GM23338 (cell line): ENCODE data around the gene RELN. TPM values are rescaled to one million over a fixed set of nuclear protein-coding genes. Genes with fewer than 3 reads are reported as not detected.

ENCODE experiments used
- ATAC-seq: fragments of 200-7000 bp; cut with Tn5 transposase; 3 replicates; pipeline ENCODE4 v1.9.1; 2020
- DNase-seq: peaks from one replicate; pipeline ENCODE4 v3.0.0-alpha.2; 2015; ENCODE audit warnings: low spot score
- H2AFZ ChIP-seq: fragments of 200-600 bp; sonication (generic); 2 replicates; pipeline ENCODE4 v1.8.0; 2016; ENCODE audit warnings: antibody characterized with exemption, mild to moderate bottlenecking, moderate library complexity
- H3F3A ChIP-seq: fragments of 200-600 bp; sonication (generic); replicated peaks from 2 replicates; pipeline ENCODE4 v1.8.0; 2017; ENCODE audit warnings: antibody characterized with exemption, mixed run types, low read depth
- H3K27ac ChIP-seq: fragments of 200-600 bp; sonication (generic); 2 replicates; pipeline ENCODE4 v1.6.1; 2016; ENCODE audit warnings: low read depth
- H3K27me3 ChIP-seq: fragments of 200-600 bp; sonication (generic); 2 replicates; pipeline ENCODE4 v1.8.0; 2016; ENCODE audit warnings: mild to moderate bottlenecking, mixed run types, moderate library complexity; ENCODE audit not compliant: insufficient read depth
- H3K36me3 ChIP-seq: fragments of 200-600 bp; sonication (generic); 2 replicates; pipeline ENCODE4 v1.8.0; 2016; ENCODE audit warnings: mild to moderate bottlenecking; ENCODE audit not compliant: insufficient read depth
- H3K4me1 ChIP-seq: fragments of 200-600 bp; sonication (generic); 2 replicates; pipeline ENCODE4 v1.8.0; 2016; ENCODE audit warnings: mild to moderate bottlenecking, moderate library complexity; ENCODE audit not compliant: insufficient read depth
- H3K4me2 ChIP-seq: fragments of 200-600 bp; sonication (generic); 2 replicates; pipeline ENCODE4 v1.7.1; 2017; ENCODE audit warnings: mixed run types
- H3K4me3 ChIP-seq: fragments of 200-600 bp; sonication (generic); 2 replicates; pipeline ENCODE4 v1.6.1; 2016; ENCODE audit warnings: mixed run types
- H3K79me2 ChIP-seq: fragments of 200-600 bp; sonication (generic); replicated peaks from 2 replicates; pipeline ENCODE4 v1.8.0; 2017; ENCODE audit warnings: mild to moderate bottlenecking; ENCODE audit not compliant: insufficient read depth
- H3K9me2 ChIP-seq: fragments of 200-600 bp; sonication (generic); 2 replicates; pipeline ENCODE4 v1.8.0; 2017; ENCODE audit not compliant: insufficient read depth
- H4K20me1 ChIP-seq: fragments of 200-600 bp; sonication (generic); replicated peaks from 2 replicates; pipeline ENCODE4 v1.8.0; 2017; ENCODE audit warnings: mild to moderate bottlenecking; ENCODE audit not compliant: insufficient read depth
- H3K27ac Mint-ChIP-seq: 2 replicates; pipeline ENCODE4 v1.8.0; 2020; ENCODE audit warnings: inconsistent platforms, mild to moderate bottlenecking, moderate library complexity, mixed read lengths
- H3K27me3 Mint-ChIP-seq: 3 replicates; pipeline ENCODE4 v1.8.0; 2022; ENCODE audit warnings: low read depth, mild to moderate bottlenecking, moderate library complexity, mixed read lengths, inconsistent platforms; ENCODE audit not compliant: insufficient read depth, poor library complexity
- H3K36me3 Mint-ChIP-seq: 3 replicates; pipeline ENCODE4 v1.8.0; 2021; ENCODE audit warnings: low read depth, mild to moderate bottlenecking, inconsistent platforms, moderate library complexity, mixed read lengths
- H3K4me1 Mint-ChIP-seq: 3 replicates; pipeline ENCODE4 v1.8.0; 2020; ENCODE audit warnings: mild to moderate bottlenecking, inconsistent platforms, mixed read lengths
- H3K4me3 Mint-ChIP-seq: 3 replicates; pipeline ENCODE4 v1.8.0; 2021; ENCODE audit warnings: moderate library complexity, mild to moderate bottlenecking, inconsistent platforms, mixed read lengths
- H3K9me3 Mint-ChIP-seq: 3 replicates; pipeline ENCODE4 v1.8.0; 2020; ENCODE audit warnings: moderate library complexity, mild to moderate bottlenecking, inconsistent platforms, mixed read lengths
- CREB1 ChIP-seq: fragments of 250-450 bp; sonication (Bioruptor Pico); IDR thresholded peaks from 2 replicates; pipeline ENCODE4 v1.5.0; 2020; ENCODE audit warnings: low read depth, mild to moderate bottlenecking, moderate library complexity
- EZH2 ChIP-seq: fragments of 200-600 bp; sonication (generic); IDR thresholded peaks from one replicate; pipeline ENCODE4 v1.8.0; 2017; ENCODE audit warnings: antibody characterized with exemption, mild to moderate bottlenecking, low read depth; ENCODE audit not compliant: unreplicated experiment
- EZH2phosphoT487 ChIP-seq: fragments of 200-600 bp; sonication (generic); IDR thresholded peaks from one replicate; pipeline ENCODE4 v1.8.1; 2018; ENCODE audit warnings: antibody characterized with exemption; ENCODE audit not compliant: unreplicated experiment
- JUNB ChIP-seq: IDR thresholded peaks from one replicate; pipeline ENCODE4 v1.6.1; 2016; ENCODE audit warnings: antibody characterized with exemption; ENCODE audit not compliant: unreplicated experiment
- NANOG ChIP-seq: IDR thresholded peaks from 2 replicates; pipeline ENCODE4 v1.6.1; 2016; ENCODE audit warnings: antibody characterized with exemption, borderline replicate concordance
- POLR2AphosphoS5 ChIP-seq: IDR thresholded peaks from 2 replicates; pipeline ENCODE4 v1.6.1; 2016; ENCODE audit warnings: antibody characterized with exemption, low read depth
- STAT1 ChIP-seq: IDR thresholded peaks from one replicate; pipeline ENCODE4 v1.6.1; 2016; ENCODE audit warnings: antibody characterized with exemption; ENCODE audit not compliant: unreplicated experiment
- ZNF114 ChIP-seq: fragments of 250-450 bp; sonication (Bioruptor Pico); IDR thresholded peaks from 2 replicates; pipeline ENCODE4 v1.5.0; 2020; ENCODE audit warnings: mild to moderate bottlenecking, moderate library complexity
- ZNF331 ChIP-seq: fragments of 250-450 bp; sonication (Bioruptor Pico); IDR thresholded peaks from 2 replicates; pipeline ENCODE4 v1.5.0; 2020; ENCODE audit warnings: low read depth, mild to moderate bottlenecking, moderate library complexity
- polyA plus RNA-seq: library from polyadenylated mRNA; unstranded; fragments of >200 nt; fragmentation: Nextera tagmentation; extraction: Ambion mirVana; gene quantifications from 2 replicates; pipeline ENCODE4 v1.2.1, GENCODE V29; 2016
- total RNA-seq: library from RNA; depleted of rRNA; stranded (reverse); fragments of >200 nt; shearing (Covaris generic); gene quantifications from 2 replicates; pipeline ENCODE4 v1.2.3, GENCODE V29; 2014
- TF ChIP-seq, protein P1 (sequence below): fragments of 250-450 bp; sonication (Bioruptor Pico); IDR thresholded peaks from 2 replicates; pipeline ENCODE4 v1.5.0; 2020; ENCODE audit warnings: mild to moderate bottlenecking, moderate library complexity
- TF ChIP-seq, protein P2 (sequence below), 2 experiments: fragments of 200-600 bp in 1 of 2; sonication (generic) in 1 of 2; conservative IDR thresholded peaks; 2 replicates each; pipeline versions ENCODE4 v1.5.1 to v1.6.1; 2016 to 2017; ENCODE audit warnings: antibody characterized with exemption in 2 of 2, low read depth in 2 of 2, mild to moderate bottlenecking in 2 of 2, moderate library complexity in 1 of 2
- TF ChIP-seq, protein P3 (sequence below): IDR thresholded peaks from one replicate; pipeline ENCODE4 v1.6.1; 2018; ENCODE audit warnings: antibody characterized with exemption; ENCODE audit not compliant: unreplicated experiment
- TF ChIP-seq, protein P4 (sequence below): IDR thresholded peaks from 2 replicates; pipeline ENCODE4 v1.6.1; 2016; ENCODE audit warnings: antibody characterized with exemption

The RELN gene
- total and polyA plus RNA-seq, 2 experiments from 2014 or later = 0.10 to 0.76 TPM

DNA sequence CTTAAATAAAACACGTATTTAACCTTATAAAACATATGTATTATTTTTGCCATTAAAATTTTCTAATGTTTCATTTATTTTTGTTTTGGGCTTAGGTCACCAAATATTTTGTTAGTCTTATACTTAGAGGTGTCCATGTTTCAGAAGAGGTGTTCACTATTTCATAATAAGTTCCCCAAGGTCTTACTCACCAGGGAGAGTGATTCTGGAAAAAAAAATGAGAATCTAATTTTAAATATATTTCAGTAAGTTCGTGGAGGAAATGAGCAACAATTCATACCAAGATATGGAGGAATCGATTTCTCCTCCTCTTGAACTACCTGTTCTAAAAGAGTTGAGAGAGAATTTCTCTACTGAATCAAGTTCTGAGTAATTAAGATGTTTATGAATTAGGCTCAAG, 271.9 kb downstream of the RELN start:
- Histone ChIP-seq H3K79me2 (no peaks in the 10 kb centered on the region), H4K20me1 (no peaks in the 10 kb centered on the region), H3K27ac (no peak overlapping the region), H2AFZ (no peak overlapping the region), H3K36me3 (no peaks in the 10 kb centered on the region), H3K9me2 (no peaks in the 10 kb centered on the region), H3K4me1 (no peaks in the 10 kb centered on the region; the same call in 1 of the 2 replicates), H3K4me3 (no peak overlapping the region), H3K4me2 (no peak overlapping the region), H3K27me3 (no peaks in the 10 kb centered on the region), H3F3A (no peaks in the 10 kb centered on the region)
- DNase-seq = no peak
- TF ChIP-seq, protein P1, sequence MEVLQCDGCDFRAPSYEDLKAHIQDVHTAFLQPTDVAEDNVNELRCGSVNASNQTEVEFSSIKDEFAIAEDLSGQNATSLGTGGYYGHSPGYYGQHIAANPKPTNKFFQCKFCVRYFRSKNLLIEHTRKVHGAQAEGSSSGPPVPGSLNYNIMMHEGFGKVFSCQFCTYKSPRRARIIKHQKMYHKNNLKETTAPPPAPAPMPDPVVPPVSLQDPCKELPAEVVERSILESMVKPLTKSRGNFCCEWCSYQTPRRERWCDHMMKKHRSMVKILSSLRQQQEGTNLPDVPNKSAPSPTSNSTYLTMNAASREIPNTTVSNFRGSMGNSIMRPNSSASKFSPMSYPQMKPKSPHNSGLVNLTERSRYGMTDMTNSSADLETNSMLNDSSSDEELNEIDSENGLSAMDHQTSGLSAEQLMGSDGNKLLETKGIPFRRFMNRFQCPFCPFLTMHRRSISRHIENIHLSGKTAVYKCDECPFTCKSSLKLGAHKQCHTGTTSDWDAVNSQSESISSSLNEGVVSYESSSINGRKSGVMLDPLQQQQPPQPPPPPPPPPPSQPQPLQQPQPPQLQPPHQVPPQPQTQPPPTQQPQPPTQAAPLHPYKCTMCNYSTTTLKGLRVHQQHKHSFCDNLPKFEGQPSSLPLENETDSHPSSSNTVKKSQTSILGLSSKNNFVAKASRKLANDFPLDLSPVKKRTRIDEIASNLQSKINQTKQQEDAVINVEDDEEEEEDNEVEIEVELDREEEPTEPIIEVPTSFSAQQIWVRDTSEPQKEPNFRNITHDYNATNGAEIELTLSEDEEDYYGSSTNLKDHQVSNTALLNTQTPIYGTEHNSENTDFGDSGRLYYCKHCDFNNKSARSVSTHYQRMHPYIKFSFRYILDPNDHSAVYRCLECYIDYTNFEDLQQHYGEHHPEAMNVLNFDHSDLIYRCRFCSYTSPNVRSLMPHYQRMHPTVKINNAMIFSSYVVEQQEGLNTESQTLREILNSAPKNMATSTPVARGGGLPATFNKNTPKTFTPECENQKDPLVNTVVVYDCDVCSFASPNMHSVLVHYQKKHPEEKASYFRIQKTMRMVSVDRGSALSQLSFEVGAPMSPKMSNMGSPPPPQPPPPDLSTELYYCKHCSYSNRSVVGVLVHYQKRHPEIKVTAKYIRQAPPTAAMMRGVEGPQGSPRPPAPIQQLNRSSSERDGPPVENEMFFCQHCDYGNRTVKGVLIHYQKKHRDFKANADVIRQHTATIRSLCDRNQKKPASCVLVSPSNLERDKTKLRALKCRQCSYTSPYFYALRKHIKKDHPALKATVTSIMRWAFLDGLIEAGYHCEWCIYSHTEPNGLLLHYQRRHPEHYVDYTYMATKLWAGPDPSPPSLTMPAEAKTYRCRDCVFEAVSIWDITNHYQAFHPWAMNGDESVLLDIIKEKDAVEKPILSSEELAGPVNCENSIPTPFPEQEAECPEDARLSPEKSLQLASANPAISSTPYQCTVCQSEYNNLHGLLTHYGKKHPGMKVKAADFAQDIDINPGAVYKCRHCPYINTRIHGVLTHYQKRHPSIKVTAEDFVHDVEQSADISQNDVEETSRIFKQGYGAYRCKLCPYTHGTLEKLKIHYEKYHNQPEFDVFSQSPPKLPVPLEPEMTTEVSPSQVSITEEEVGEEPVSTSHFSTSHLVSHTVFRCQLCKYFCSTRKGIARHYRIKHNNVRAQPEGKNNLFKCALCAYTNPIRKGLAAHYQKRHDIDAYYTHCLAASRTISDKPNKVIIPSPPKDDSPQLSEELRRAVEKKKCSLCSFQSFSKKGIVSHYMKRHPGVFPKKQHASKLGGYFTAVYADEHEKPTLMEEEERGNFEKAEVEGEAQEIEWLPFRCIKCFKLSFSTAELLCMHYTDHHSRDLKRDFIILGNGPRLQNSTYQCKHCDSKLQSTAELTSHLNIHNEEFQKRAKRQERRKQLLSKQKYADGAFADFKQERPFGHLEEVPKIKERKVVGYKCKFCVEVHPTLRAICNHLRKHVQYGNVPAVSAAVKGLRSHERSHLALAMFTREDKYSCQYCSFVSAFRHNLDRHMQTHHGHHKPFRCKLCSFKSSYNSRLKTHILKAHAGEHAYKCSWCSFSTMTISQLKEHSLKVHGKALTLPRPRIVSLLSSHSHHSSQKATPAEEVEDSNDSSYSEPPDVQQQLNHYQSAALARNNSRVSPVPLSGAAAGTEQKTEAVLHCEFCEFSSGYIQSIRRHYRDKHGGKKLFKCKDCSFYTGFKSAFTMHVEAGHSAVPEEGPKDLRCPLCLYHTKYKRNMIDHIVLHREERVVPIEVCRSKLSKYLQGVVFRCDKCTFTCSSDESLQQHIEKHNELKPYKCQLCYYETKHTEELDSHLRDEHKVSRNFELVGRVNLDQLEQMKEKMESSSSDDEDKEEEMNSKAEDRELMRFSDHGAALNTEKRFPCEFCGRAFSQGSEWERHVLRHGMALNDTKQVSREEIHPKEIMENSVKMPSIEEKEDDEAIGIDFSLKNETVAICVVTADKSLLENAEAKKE = no peak
- no peak for TF ChIP-seq ZNF114 (CRISPR knock-in tag)
- TF ChIP-seq EZH2 = no peak
- no peak for TF ChIP-seq CREB1 (CRISPR knock-in tag)
- TF ChIP-seq, protein P2, sequence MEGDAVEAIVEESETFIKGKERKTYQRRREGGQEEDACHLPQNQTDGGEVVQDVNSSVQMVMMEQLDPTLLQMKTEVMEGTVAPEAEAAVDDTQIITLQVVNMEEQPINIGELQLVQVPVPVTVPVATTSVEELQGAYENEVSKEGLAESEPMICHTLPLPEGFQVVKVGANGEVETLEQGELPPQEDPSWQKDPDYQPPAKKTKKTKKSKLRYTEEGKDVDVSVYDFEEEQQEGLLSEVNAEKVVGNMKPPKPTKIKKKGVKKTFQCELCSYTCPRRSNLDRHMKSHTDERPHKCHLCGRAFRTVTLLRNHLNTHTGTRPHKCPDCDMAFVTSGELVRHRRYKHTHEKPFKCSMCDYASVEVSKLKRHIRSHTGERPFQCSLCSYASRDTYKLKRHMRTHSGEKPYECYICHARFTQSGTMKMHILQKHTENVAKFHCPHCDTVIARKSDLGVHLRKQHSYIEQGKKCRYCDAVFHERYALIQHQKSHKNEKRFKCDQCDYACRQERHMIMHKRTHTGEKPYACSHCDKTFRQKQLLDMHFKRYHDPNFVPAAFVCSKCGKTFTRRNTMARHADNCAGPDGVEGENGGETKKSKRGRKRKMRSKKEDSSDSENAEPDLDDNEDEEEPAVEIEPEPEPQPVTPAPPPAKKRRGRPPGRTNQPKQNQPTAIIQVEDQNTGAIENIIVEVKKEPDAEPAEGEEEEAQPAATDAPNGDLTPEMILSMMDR (conservative IDR thresholded peaks at IDR 0.05; ENCODE audit: low read depth in 2 of 2) = no peak
- TF ChIP-seq, protein P3, sequence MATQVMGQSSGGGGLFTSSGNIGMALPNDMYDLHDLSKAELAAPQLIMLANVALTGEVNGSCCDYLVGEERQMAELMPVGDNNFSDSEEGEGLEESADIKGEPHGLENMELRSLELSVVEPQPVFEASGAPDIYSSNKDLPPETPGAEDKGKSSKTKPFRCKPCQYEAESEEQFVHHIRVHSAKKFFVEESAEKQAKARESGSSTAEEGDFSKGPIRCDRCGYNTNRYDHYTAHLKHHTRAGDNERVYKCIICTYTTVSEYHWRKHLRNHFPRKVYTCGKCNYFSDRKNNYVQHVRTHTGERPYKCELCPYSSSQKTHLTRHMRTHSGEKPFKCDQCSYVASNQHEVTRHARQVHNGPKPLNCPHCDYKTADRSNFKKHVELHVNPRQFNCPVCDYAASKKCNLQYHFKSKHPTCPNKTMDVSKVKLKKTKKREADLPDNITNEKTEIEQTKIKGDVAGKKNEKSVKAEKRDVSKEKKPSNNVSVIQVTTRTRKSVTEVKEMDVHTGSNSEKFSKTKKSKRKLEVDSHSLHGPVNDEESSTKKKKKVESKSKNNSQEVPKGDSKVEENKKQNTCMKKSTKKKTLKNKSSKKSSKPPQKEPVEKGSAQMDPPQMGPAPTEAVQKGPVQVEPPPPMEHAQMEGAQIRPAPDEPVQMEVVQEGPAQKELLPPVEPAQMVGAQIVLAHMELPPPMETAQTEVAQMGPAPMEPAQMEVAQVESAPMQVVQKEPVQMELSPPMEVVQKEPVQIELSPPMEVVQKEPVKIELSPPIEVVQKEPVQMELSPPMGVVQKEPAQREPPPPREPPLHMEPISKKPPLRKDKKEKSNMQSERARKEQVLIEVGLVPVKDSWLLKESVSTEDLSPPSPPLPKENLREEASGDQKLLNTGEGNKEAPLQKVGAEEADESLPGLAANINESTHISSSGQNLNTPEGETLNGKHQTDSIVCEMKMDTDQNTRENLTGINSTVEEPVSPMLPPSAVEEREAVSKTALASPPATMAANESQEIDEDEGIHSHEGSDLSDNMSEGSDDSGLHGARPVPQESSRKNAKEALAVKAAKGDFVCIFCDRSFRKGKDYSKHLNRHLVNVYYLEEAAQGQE = no peak
- no peak for TF ChIP-seq ZNF331
- no peak for TF ChIP-seq EZH2phosphoT487
- TF ChIP-seq JUNB = no peak
- TF ChIP-seq NANOG = no peak
- TF ChIP-seq POLR2AphosphoS5 = no peak
- TF ChIP-seq, protein P4, sequence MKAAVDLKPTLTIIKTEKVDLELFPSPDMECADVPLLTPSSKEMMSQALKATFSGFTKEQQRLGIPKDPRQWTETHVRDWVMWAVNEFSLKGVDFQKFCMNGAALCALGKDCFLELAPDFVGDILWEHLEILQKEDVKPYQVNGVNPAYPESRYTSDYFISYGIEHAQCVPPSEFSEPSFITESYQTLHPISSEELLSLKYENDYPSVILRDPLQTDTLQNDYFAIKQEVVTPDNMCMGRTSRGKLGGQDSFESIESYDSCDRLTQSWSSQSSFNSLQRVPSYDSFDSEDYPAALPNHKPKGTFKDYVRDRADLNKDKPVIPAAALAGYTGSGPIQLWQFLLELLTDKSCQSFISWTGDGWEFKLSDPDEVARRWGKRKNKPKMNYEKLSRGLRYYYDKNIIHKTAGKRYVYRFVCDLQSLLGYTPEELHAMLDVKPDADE = no peak
- no peak for TF ChIP-seq STAT1
- H3K27ac Mint-ChIP-seq = no peak overlapping the region
- H3K4me1 Mint-ChIP-seq = no peaks in the 10 kb centered on the region; the same call in 2 of the 3 replicates
- H3K36me3 Mint-ChIP-seq = no peaks in the 10 kb centered on the region
- H3K9me3 Mint-ChIP-seq = no peaks in the 10 kb centered on the region
- no peaks in the 10 kb centered on the region for H3K27me3 Mint-ChIP-seq
- no peak for ATAC-seq
- no peak overlapping the region for H3K4me3 Mint-ChIP-seq
